Fibroblast of skin of abdomen (primary cell): ENCODE results near the gene PIK3C2B.
"Not testable (repeated sequence)": the region's sequence is repeated elsewhere in the genome, so short reads cannot be mapped to it uniquely, and the experiment has no call there.

Source experiments
- DNase-seq: peaks from one replicate; pipeline ENCODE4 v3.0.0-alpha.2; 2013

Gene PIK3C2B

DNA sequence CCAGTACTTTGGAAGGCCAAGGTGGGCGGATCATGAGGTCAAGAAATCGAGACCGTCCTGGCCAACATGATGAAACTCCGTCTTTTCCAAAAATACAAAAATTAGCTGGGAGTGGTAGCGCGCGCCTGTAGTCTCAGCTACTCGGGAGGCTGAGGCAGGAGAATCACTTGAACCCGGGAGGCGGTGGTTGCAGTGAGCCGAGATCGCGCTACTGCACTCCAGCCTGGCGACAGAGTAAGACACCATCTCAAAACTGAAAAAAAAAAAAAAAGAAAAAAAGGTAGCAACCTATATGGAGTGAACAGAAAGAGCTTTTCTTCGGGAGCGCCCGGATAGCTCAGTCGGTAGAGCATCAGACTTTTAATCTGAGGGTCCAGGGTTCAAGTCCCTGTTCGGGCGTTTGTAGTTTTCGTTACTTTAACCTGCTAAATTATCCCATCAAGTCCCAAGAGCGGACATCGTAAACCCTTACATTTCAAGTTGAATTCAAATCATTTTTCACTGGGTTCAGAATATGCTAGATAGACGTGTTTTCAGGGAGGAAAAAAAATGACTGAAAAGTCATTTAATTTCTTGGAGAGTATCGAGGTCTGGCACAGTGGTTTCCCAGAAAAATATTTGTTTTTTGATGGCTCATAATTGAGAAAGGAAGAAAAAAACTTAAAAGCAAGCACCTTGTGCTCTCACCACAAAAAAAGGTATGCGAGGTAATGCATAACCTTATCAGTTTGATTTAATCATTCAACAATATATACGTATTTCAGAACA is 11.8 kb upstream of the PIK3C2B start:
- DNase-seq: peak; percentile 96

DNA sequence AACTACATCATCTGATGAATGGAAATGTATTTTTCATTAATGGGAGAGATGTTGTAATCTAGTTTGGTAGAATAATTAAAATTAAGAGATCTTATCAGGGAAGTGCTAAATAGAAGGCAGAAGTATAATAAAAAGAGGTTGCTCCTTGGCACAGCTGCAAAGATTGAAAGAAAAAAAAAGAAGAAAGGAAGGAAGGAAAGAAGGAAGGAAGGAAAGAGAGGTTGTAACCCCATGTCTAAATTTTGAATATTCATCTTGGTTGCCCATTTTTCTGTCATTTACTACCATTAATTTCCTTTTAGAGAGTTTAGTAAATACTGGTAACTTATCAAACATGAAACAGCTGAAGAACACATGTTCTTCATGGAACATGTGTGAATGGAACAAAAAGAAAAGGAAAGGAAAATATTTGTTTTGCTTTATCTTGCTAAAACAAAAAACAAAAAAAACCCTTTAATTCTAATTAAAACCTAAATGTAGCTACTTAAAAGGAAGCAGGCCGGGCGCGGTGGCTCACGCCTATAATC is 11.1 kb upstream of the PIK3C2B start:
- no peak for DNase-seq

DNA sequence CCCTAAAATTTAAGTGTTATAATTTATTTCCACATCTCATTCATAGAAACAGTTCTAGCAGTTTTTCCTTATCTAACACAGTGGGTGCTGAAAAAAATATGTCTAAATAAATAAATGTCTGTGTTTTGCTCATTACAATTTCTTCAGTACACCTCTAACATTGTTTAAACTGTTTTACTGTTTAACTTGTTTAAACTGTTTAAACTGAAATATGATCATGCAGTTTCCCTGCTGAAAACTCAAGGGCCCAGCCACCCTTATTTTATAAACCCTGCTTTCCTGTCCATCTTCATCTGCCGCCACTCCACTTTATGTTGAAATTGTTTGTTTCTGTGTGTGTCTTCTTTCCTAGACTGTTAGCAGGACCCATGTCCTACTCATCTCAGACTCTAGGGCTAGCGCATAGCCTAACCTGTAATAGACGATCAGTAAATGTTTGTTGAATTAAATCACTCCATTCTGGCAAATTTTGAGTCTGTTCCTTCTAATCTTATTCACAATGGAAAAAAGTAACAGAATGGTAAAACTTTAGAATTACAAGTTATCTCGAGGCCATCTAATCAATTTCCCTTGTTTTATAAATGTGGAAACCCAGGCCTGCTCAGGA is 9.4 kb upstream of the PIK3C2B start:
- no peak for DNase-seq

DNA sequence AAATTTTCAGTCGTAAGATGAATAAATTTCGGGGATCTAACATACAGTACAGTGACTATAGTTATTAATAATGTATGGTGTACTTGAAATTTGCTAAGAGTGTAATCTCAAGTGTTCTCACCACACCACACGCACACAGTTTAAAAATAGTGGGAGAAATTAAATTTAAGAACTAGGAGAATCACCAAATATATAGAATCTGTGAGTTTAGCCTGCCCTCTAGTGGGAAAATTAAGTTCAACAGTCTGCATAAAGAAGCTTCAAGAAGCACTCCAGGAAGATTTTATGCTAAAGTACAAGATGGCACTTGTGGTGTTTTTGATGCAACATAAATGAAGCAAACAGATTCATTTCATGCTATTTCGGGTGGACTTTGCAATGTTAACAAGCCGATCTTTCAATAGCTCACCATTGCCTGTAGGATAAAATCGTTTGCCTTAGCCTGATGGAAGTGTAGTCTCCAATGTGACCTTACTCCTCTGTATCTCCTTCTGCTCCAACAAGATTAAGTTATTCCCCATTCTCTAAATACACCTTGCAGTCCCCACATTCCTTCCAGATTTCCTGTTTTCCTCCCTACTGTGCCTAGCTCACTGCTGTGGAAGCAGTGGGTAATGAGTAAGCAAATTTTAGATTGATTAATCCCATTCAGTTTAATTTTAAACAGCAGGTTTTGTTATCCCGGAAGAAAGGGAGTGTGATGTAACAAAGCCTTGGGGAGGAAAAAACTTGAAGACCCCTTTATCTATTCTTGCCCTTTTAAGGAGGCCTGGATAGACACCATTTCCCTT is 8.7 kb upstream of the PIK3C2B start:
- DNase-seq: peak; percentile 69

DNA sequence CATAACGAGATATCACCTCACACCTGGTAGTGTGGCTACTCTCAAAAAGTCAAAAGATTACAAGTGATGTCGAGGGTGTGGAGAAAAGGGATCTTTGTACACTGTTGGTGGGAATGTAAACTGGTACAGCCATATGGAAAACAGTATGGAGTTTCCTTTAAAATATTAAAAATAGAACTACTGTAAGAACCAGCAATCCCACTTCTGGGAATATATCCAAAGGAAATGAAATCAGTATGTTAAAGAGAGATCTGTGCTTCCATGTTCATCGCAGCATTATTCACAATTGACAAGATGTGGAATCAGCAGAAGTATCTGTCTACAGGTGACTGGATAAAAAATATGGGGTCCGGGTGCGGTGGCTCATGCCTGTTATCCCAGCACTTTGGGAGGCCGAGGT is 7.6 kb upstream of the PIK3C2B start:
- peak; percentile 18 for DNase-seq

DNA sequence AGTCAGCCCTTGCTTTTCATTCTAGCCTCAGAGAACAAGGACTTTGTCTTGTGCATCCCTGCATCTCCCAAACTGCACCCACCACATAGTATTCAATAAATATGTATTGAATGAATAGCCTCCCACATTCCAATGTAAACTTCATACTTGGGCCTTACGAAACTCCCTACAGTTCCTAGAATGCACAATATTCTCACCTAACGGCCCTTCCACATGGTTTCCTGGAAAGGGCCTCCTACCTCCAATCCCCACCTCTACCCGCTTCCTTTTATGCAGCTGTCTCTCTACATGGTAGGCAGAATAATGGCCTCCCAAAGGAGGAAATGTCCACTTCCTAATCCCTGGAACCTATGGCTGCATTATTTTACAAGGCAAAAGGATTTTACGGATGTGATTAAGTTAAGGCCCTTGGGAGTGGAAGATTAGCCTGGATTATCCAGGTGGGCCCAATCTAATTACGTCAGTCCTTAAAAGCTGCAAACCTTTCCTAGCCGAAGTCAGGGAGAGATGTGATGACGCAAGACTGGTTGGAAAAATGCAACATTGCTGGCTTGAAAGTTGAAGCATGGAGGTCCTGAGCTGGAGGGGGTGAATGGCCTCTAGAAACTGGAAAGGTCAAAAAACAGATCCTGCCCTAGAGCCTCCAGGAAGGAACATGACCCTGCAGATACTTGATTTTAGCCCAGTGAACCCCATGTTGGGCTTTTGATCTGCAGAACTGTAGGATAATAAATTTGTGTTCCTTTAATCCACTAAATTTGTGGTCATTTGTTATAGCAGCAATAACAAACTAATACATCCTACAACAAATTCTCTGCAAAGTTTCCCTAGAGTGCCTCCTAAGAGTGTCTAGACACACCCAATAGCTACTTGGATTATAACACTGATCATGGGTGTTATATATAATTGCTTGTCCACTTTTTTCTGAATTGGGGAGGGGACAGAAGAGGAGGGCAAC is 5.2 kb upstream of the PIK3C2B start:
- DNase-seq: no peak

DNA sequence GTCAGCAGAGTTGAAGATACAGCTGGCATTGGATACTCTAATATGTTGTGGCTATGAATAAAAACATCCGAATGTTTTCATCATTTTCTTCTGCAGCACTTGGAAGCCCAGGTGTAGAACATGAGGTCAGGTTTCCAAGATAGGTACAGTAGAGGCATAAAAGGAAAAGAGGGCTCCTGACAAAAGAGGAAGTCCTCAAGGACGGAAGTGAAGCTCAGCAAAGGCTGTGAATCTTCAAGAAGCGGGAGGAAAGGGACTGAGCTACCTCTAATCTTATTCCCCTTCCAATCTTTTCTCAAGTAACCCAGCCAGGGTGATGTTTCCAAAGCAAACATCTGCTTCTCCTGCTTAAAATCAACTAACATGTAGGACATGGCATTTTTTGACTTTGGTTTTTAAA is 4.4 kb upstream of the PIK3C2B start:
- no peak for DNase-seq

DNA sequence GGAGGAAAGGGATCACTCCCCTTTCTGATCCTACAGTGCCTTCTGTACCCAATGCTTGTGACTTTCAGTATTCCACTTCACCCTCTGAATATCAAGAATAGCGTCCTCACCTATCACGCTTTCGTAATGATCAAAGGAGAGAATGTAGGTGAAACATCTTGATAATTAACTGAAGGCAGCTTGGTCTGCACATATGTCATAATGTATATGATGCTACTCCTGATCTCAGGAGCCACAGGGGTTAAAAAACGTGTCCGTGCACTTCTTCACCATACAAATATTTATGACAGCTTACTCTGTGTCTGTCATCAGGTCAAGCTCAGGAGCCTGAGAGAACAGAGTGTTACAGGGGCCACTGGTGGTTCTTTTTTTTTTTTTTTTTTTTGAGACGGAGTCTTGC is 1.2 kb upstream of the PIK3C2B start:
- DNase-seq: no peak

DNA sequence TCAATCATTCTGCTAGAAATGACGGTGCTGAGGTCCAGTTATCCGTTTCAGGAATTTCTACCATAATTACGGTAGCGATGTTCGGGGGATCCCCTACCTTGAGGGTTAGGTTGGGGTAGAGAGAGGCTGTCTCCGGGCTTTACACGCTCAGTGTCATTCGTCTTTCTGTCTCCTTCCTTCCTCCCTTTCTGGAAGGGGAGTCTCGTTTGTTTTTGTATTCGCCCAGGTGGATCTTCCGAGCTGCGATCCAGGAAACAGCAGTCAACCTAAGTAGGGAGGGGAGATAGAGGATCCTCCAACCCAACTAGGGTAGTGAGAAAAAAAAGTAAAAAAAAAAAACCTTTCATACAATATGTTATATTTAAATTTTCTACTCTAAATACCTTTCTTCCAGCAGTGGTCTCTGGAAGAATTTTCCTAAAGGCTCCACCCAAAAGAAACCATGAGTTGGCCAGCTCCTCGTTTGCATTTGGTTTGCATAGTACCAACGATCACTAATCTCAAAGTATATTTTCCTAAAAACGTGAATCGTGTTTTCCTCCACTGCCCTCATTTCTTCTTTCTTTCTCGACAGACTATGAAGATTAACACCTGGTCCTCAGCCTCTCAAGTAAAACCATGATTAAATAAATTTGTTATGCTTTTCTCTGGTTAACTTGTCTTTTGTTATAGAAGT is 611 bp upstream of the PIK3C2B start:
- DNase-seq: no peak

DNA sequence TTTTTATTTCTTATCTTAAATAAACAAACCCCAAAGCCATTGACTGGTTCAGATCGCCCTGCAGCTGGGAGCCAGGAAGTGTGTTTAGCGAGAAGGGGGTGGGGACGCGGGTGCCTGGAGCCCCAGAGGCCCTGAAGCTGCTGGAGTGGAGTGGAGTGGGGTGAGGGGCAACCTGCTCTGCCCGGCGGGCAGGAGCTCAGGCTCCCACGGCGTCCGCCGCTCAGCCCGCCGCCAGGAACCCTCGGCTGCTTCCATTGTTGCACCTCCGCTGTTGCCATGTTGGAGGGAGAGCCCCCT is 673 bp downstream of the PIK3C2B start:
- peak; percentile 38 for DNase-seq

DNA sequence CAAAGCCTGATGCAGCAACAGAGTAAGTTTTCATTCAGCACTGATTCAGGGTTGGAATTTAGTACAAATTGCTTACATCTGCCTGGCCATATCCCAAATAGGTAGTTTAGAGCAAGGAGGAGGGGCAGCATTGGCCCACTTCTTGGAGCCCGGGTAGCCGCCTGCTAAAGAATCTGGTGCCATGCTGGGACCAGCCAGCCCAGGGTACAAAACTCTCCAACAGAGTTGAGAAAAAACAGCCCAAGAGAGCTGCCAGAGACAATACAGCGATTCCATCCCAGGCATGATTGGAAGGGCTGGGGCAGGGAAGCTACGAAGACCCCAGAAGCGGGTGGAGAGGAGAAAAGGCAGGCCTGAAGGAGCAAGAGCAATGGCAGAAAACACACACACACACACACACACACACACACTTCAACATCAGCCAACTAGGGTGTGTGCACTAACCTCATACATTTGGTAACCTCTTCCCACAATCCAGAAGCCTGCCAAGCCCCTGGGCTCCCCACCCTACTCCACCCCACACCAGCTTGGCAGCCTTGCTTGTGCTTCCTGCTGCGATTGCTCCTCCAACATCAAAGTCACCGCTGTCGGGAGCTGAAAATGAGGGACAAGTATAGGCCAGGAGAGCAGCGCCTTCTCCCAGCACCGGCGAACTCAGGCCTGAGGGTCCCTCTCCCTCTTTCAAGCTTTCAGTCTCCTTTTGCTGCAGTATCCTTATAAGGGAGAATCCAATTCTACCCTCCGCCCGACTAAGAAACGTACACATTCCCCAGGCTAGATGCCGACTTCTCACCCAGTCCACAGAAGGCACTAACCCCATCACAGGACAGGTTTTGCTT is 1.2 kb downstream of the PIK3C2B start:
- peak; percentile 52 for DNase-seq

DNA sequence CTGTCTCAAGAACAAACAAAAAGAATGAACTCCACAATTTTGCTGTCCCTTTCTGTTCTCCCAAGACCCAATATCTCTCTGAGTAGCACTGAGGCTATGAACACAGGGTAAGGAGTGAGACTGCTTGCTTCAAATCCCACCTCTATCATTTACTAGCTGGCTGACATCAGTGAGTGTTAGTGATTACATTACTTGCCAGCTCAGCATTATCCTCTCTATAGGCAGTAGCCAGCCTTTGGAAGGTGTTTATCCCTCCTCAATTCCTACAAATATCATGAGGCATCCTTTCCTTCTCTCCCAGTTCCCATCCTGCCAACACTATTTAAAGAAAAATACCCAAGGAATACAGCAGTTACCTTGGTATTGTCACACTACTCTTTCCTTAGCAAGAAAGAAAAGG is 3.0 kb downstream of the PIK3C2B start:
- no peak for DNase-seq

DNA sequence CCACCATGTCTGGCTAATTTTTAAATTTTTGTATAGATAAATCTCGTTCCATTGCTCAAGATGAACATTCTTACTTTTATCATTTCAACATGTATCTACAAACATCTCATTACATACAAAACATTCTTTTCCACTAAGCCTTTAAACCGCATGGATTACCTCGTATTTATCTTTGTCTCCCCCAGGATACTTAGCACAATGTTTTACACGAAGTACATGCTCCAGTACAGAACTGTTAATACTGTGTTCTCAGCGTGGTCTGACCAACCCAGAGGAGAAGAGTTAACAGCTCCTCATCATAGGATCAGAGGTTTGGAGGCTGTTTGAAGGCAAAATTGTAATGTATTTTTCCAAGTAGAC is 7.4 kb downstream of the PIK3C2B start:
- DNase-seq: peak; percentile 38

DNA sequence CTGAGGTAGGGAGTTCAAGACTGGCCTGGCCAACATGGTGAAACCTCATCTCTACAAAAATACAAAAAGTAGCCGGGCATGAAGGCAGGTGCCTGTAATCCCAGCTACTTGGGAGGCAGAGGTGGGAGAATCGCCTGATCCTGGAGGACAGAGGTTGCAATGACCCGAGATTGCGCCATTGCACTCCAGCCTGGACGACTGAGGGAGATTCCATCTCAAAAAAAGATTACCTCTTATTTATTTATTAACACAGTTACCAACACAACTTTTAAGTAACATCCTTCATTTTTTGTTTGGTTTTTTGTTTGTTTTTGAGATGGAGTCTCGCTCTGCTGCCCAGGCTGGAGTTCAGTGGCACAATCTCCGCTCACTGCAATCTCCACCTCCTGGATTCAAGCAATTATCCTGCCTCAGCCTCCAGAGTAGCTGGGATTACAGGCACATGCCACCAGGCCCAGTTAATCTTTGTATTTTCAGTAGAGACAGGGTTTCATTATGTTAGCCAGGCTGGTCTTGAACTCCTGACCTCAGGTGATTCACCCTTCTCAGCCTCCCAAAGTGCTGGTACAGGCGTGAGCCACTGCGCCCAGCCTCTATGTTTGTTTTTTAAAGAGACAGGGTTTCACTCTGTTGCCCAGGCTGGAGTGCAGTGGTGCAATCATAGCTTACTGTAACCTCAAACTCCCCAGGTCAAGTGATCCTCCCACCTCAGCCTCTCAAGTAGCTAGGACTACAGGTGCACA is 7.9 kb downstream of the PIK3C2B start:
- not testable (repeated sequence) for DNase-seq

DNA sequence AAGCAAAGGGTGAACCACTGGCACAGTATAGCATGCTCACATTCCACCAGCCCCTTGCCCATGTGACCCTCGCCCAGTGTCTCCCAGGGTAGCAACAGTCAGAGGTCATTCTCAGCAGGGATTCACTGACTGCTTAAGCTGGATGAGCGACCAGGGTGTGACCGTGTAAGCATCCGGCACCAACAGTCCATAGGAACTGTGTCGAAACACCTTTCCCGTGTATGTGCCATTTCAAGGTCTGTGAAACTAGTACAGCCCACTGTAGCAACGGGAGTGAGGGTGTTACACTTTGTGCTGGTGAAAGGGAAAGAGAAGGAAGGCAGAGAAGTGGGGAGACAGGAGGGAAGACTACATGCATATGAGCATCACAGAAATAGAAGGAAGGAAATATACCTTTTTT is 10.8 kb downstream of the PIK3C2B start:
- DNase-seq: no peak

DNA sequence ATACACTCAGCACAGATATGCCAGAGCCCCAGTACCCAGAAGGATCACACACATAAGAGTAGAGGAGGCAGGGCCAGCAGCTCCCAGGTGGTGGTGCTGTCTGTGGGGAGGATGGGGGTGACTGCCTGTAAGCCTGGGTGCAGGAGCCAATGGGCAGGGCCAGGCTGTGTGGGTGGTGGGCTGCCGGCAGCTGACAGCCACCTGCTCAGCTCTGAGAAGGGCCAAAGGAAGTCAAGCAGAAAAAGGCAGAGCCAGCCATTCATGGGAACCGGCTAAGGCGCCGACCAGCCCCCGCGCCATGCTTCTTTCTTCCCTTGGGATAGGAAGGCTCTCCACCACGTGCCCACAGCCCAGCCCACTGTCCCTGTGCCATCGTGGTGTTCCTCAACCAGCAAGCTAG is 14.1 kb downstream of the PIK3C2B start:
- no peak for DNase-seq

DNA sequence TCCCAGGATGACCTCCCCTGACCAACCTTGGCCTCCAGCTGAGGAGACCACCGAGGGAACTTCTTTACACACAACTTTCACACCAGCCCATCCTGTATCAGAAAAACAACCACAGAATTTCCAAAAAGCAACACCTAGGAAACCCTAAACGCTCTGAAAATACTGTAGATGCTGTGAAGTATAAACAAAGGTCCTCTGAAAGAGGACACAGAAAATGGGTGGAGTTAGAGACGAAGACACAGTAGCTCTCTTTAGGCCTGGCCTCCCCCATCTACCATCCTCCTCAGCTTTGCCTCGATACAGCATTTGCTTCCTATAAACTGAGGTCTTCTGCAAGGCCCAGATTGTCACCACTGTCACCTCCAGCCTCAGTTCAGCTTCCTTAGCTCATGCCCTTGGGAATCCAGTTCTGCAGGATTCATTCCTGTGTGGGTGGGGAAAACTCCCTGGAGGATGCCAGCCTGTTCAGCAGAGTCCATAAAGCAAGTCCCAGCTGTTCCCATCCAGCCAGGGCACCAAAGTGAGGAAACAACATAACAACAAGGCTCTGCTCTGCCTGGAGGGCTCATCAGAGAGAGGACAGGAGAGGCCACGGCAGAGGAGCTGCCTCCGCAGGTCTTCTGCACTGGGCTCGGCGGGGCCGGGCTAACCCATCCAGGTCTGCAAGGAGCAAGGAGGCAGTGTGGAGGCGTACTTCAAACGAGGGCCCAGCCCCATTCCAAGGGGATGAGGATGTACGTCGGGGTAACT is 15.0 kb downstream of the PIK3C2B start:
- no peak for DNase-seq

DNA sequence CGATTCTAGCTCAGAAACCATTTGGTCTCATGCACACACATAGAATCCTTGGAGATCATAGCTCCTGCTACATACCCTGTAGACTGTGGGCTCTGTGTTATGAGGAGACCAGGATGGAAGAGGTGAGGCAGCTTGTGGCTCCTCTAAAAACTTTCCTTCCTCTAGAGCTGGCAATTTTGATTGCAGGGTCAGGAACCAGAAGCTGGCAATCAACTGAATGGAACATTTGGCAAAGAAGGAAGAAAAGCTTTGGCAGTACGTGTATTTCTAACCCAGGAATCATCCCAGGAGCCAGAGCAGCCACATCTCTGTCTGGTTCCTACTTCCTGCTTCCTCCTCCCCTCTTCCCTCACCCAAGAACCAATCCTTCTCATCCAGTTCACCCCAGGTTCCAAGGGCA is 15.7 kb downstream of the PIK3C2B start:
- DNase-seq: no peak

DNA sequence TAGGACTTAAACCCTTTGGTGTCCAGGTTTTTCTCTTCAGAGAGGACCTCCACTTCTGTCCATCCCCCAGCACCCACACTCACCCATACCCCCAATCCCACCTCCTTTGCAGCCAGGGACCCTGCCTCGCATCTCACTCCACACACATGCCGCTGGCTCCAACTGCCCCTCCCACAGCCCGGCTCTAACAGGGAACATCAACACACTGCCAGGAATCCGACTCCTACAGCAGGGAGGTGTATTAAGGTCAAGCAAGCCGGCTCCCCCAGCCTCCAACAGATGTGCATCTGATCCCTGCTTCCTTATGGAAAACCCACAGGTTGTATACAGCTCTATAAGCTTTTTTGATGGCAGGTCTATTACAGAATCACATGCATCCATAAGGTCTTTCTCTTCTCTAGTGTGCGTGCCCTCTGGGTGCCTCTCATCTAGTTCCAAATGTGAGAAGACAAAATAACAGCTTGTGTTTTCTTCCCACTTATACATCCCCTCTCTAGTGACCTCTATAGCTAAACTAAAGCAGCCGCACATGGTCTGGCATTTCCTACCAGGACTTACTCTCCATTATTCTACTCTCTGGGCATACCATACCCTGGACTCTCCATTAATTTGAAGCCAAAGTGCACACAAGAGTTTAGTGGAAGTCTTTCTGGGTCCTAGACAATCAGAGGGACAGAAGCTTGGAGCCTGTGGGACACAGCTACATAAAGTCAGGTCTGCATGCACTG is 16.3 kb downstream of the PIK3C2B start:
- DNase-seq: no peak
